Stomach (tissue), 4 donors: ENCODE data around the gene SESTD1.

Experiments
- POLR2A ChIP-seq, 4 donors: fragments of 450-650 bp; IDR thresholded peaks; one replicate each; pipeline ENCODE4 v1.6.1; 2016; ENCODE audit warnings: antibody characterized with exemption in 4 of 4, control low read depth in 2 of 4, mild to moderate bottlenecking in 1 of 4, moderate library complexity in 1 of 4
- POLR2AphosphoS5 ChIP-seq, 3 donors: sonication (generic); formaldehyde crosslinking; IDR thresholded peaks; one replicate each; pipeline ENCODE4 v1.6.1; 2016; ENCODE audit warnings: antibody characterized with exemption in 3 of 3

DNA sequence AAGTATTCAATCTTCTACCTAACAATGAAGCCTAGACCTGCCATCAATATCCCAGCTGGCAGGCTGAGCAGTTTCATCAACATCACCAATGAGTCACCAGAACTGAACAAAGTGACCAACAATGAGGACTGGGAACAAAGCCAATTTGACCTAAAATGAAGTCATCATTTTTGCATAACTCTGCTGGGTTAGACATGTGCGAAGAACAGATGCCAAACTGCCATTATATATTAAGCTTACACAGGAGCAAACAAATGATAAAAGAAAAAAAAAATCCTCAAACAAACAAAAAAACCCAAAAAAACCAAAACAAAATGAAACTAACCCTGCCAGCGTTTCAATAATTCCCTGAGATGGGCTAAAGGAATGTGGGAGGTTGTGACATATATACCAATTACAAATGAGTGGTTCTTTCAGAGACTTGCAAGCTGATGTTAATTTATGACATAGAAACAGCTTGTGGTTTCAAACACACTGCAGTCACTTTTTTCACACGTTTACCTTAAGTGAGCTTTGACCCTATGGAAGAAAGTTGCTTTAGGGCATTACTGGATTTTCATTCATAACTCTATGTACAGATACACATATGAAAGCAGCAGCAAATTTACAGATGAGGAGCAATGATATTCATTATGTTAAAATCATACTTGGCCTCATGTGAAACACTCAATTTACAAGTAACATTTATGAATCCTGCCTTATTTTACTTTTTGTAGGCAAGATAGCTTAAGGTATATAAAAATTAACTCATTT is 157.8 kb downstream of the SESTD1 start:
- TF ChIP-seq POLR2AphosphoS5 (IDR thresholded peaks at IDR 0.05) (peak in 1 of 3 donors; percentile 86), POLR2A (IDR thresholded peaks at IDR 0.05) (no peak)
